Adrenal gland (tissue), 12 donors: ENCODE results near the gene GSAP. TPM values are rescaled to one million over a fixed set of nuclear protein-coding genes. Genes with fewer than 3 reads are reported as not detected.
"Not testable (repeated sequence)": the region's sequence is repeated elsewhere in the genome, so short reads cannot be mapped to it uniquely, and the experiment has no call there.

Source experiments
- DNase-seq, 7 donors: peaks; one replicate each; pipeline ENCODE4 v3.0.0-alpha.2; 2019 to 2020
- H3K27ac ChIP-seq, 5 donors: fragments of 200-600 bp; sonication (generic) in 4 of 5; 1 replicate in 3 of 5; 2 replicates in 2 of 5; pipeline versions ENCODE4 v1.5.1 to v1.8.0; 2016 to 2020; ENCODE audit warnings: mild to moderate bottlenecking in 1 of 5
- H3K27me3 ChIP-seq: fragments of 200-600 bp; 2 replicates; pipeline ENCODE4 v1.8.0; 2021
- H3K36me3 ChIP-seq, 2 donors: fragments of 200-600 bp; replicated peaks in 1 of 2; 1 replicate in 1 of 2; 2 replicates in 1 of 2; pipeline versions ENCODE4 v1.5.1 to v1.8.0; 2018 to 2022
- H3K4me1 ChIP-seq, 2 donors: fragments of 200-600 bp; replicated peaks in 1 of 2; 1 replicate in 1 of 2; 2 replicates in 1 of 2; pipeline versions ENCODE4 v1.5.1 to v1.8.0; 2018 to 2021
- H3K4me3 ChIP-seq, 4 donors: fragments of 200-600 bp; sonication (generic) in 3 of 4; one replicate each; pipeline ENCODE4 v1.5.1; 2016 to 2018
- H3K9me3 ChIP-seq, 3 donors: fragments of 200-600 bp; sonication (generic) in 1 of 3; replicated peaks in 1 of 3; 1 replicate in 2 of 3; 2 replicates in 1 of 3; pipeline versions ENCODE4 v1.5.1 to v1.8.0; 2016 to 2021
- CTCF ChIP-seq, 6 experiments: fragments of 450-650 bp in 4 of 6; fragments of 200-600 bp in 2 of 6; sonication (generic) in 1 of 6; IDR thresholded peaks; 1 replicate in 5 of 6; 2 replicates in 1 of 6; pipeline versions ENCODE4 v1.5.1 to v1.8.0; 2016 to 2021; ENCODE audit warnings: antibody characterized with exemption in 6 of 6, mild to moderate bottlenecking in 2 of 6, moderate library complexity in 1 of 6
- POLR2A ChIP-seq, 2 donors: fragments of 450-650 bp; IDR thresholded peaks; one replicate each; pipeline ENCODE4 v1.6.1; 2017; ENCODE audit warnings: antibody characterized with exemption in 2 of 2, mild to moderate bottlenecking in 2 of 2, moderate library complexity in 1 of 2
- WGBS, 4 donors: extraction: QIAGEN DNeasy Blood & Tissue Kit in 2 of 4; methylation state at CpG; one replicate each; pipeline versions ENCODE4 v1.1.5 to v1.1.7; 2013 to 2017; 5-methylcytosine and 5-hydroxymethylcytosine counted together
- intact Hi-C, 2 donors: fragments of 100-400 bp; cut with DNase I; formaldehyde crosslinking; loops; one replicate each; pipeline versions ENCODE4 v1.14.1 to v1.15.0; 2022 to 2023
- polyA plus RNA-seq, 3 donors: library from polyadenylated mRNA; stranded (reverse); fragments of 200-250 nt in 2 of 3; fragments of 350-450 nt in 1 of 3; fragmentation: Illumina TruSeq in 1 of 3; extraction: RNeasy Lipid Tissue Mini Kit (QIAGEN cat#74804) in 1 of 3; gene quantifications; one replicate each; pipeline ENCODE4 v1.2.3, GENCODE V29; 2013 to 2014
- total RNA-seq, 9 donors: library from RNA; depleted of rRNA in 4 of 9; stranded (reverse); fragments of >200 nt in 4 of 9; fragments of 120-200 nt in 1 of 9; fragmentation: NEBNext Ultra II Directional in 1 of 9; extraction: Animal tissue kit (Norgen Biotek cat#: 25700) in 1 of 9; gene quantifications; one replicate each; pipeline versions ENCODE4 v1.1.0 to v1.2.4, GENCODE V29; 2013 to 2023
- donor health status: healthy with polysubstance abuse.
- donor health status: Bipolar disorder and iron deficiency.
- donor health status: DM: yes; HTN: yes; CAD: no.
- donor health status: DM: no; HTN: no; CAD: no.
- donor health status: DM: no; HTN: no; CAD: no.
- donor health status: DM: yes; HTN: yes; CAD: no.

The GSAP gene
- total and polyA plus RNA-seq, 12 donors = 10.3 to 56.1 (median 18.5) TPM

- DNase-seq = no peak
- no peaks in the 10 kb centered on the region for H3K27me3 ChIP-seq
- H3K27ac ChIP-seq = peak overlapping the region in 1 of 5 donors; percentile 15
- intact Hi-C loops = no loop called here
- H3K4me1 ChIP-seq = no peaks in the 10 kb centered on the region
- H3K4me3 ChIP-seq = no peak overlapping the region
- 39 to 61% (median 45%) methylated on average over 2 of the region's 2 CpGs for WGBS, 4 donors
- H3K9me3 ChIP-seq = no peaks in the 10 kb centered on the region
- H3K36me3 ChIP-seq = no peaks in the 10 kb centered on the region
- no peak for TF ChIP-seq POLR2A (IDR thresholded peaks at IDR 0.05)
- TF ChIP-seq CTCF (IDR thresholded peaks at IDR 0.05) = no peak
These were observed 37.4 kb upstream of the GSAP start for GRCh38 chr7:77453531-77453930.

GRCh38 chr7:77451950-77452349 lies 35.8 kb upstream of the GSAP start:
- intact Hi-C loops, DNase-seq, H3K27ac ChIP-seq, H3K36me3 ChIP-seq, H3K4me3 ChIP-seq, H3K4me1 ChIP-seq, H3K9me3 ChIP-seq, H3K27me3 ChIP-seq: not testable (repeated sequence)
- 88 to 90% (median 89%) methylated on average over 6 of the region's 6 CpGs for WGBS, 4 donors

- TF ChIP-seq POLR2A (IDR thresholded peaks at IDR 0.05) (no peak), CTCF (IDR thresholded peaks at IDR 0.05) (no peak)
These were observed 34.5 kb upstream of the GSAP start for GRCh38 chr7:77450613-77451012.

GRCh38 chr7:77450054-77450453 lies 33.9 kb upstream of the GSAP start:
- H3K4me3 ChIP-seq = no peak overlapping the region
- WGBS, 4 donors = 41 to 53% (median 43%) methylated on average over 1 of the region's 1 CpG
- no peak for TF ChIP-seq CTCF (IDR thresholded peaks at IDR 0.05)
- TF ChIP-seq POLR2A (IDR thresholded peaks at IDR 0.05) = no peak
- H3K4me1 ChIP-seq = no peaks in the 10 kb centered on the region
- H3K27me3 ChIP-seq = no peaks in the 10 kb centered on the region
- H3K27ac ChIP-seq = no peak overlapping the region
- H3K36me3 ChIP-seq = no peaks in the 10 kb centered on the region
- H3K9me3 ChIP-seq = no peaks in the 10 kb centered on the region
- no peak for DNase-seq
- intact Hi-C loops = no loop called here

More at GRCh38 chr7:77450613-77451012, 34.5 kb upstream of the GSAP start:
- Histone ChIP-seq H3K4me3 (no peak overlapping the region), H3K36me3 (no peaks in the 10 kb centered on the region), H3K9me3 (no peaks in the 10 kb centered on the region), H3K27me3 (no peaks in the 10 kb centered on the region), H3K27ac (no peak overlapping the region), H3K4me1 (no peaks in the 10 kb centered on the region)
- intact Hi-C loops = no loop called here
- DNase-seq = no peak
- 58 to 74% (median 71%) methylated on average over 5 of the region's 5 CpGs for WGBS, 4 donors

GRCh38 chr7:77447616-77448015 lies 31.5 kb upstream of the GSAP start:
- H3K4me3 ChIP-seq = no peak overlapping the region
- DNase-seq = no peak
- no peaks in the 10 kb centered on the region for H3K36me3 ChIP-seq
- H3K27me3 ChIP-seq = no peaks in the 10 kb centered on the region
- 50 to 84% (median 65%) methylated on average over 1 of the region's 1 CpG for WGBS, 4 donors
- intact Hi-C loops = no loop called here
- TF ChIP-seq POLR2A (IDR thresholded peaks at IDR 0.05) = no peak
- no peaks in the 10 kb centered on the region for H3K9me3 ChIP-seq
- no peak overlapping the region for H3K27ac ChIP-seq
- no peaks in the 10 kb centered on the region for H3K4me1 ChIP-seq
